Measurements from ENCODE around the gene ZP1.
"Not testable (repeated sequence)": the region's sequence is repeated elsewhere in the genome, so short reads cannot be mapped to it uniquely, and the experiment has no call there.

The ZP1 gene

GRCh38 chr11:60879971-60880588, 12.7 kb downstream of the ZP1 start:
- DNase-seq, result no peak

- no peak for DNase-seq
These were observed 13.4 kb downstream of the ZP1 start for GRCh38 chr11:60880643-60881282.

DNA sequence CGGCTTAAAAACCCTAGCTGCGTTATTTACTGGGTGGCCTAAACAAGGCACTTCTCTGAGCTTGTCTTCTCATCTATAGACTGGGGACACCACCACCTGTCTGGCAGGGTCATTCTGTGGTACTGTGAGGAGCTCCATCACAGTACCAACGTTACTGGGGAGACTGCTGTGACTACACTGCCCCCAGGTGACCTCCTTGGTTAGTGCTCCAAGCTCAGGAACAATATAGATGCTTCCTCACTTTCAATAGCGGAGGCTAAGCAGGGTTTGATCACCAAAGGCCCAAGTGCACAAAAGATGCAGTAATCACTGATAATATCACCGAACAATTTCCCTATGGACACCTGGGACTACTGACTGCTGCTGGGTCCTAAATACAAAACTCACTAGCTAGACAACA, 20.2 kb downstream of the ZP1 start:
- peak; percentile 34 for DNase-seq

DNA sequence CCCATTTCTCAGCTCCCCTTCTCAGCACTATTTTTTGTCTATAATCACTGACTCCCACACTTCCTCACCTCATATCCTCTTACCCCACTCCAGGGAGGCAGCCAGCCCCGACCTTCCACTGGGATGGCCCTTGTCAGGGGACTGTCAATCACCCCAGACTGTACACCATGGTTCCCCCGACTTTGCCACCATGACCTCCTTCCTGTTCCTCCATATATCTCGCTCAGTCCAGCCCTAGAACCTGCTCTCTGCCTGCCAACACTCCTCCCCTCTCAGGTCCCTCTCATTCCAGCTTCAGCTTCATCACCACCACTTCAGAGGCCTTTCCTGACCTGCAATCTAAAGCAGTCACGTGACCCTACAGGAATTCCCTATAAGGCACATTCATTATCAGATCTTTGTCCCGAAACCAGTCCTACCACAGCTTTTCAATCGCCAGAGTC, 22.5 kb downstream of the ZP1 start:
- DNase-seq, result no peak

- DNase-seq, result no peak
These were observed 23.4 kb downstream of the ZP1 start for GRCh38 chr11:60890696-60891095.

GRCh38 chr11:60891103-60891741, 23.9 kb downstream of the ZP1 start:
- DNase-seq, result no peak

DNA sequence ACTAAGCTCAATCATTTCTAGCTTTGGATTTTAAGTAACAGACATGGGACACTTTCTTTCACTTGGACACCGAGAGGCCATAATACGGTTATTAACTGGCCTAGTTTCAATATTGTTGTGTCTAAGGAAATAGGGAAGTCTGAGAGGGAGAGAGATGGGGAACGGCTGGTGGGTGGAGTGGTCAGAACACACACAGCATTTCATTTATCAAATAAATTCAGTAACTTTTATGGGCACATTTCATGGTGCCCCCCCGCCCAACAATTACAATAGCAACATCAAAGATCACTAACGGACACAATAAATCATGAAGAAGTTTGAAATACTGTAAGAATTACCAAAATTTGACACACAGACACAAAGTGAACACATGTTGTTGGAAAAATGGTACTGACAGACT, 28.3 kb downstream of the ZP1 start:
- no peak for DNase-seq

DNA sequence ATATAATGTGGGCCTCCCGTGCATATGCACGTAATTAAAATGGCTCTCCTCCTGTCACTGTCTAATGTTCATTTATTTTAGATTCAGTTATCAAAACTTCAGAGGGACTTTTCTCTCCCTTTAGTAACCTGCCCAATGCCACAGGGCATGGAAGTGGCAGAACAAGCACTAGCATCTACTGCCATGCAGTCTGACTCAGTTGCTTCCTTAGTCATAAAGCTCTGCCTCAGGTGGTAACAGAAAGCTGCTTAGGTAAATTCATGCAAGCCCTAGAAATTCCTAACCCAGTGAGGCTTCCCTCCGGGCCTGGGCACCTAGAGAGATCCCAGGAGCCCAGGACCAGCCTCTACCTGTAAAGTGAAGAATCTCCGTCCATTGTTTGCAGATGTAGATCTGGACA, 30.2 kb downstream of the ZP1 start:
- no peak for DNase-seq

DNA sequence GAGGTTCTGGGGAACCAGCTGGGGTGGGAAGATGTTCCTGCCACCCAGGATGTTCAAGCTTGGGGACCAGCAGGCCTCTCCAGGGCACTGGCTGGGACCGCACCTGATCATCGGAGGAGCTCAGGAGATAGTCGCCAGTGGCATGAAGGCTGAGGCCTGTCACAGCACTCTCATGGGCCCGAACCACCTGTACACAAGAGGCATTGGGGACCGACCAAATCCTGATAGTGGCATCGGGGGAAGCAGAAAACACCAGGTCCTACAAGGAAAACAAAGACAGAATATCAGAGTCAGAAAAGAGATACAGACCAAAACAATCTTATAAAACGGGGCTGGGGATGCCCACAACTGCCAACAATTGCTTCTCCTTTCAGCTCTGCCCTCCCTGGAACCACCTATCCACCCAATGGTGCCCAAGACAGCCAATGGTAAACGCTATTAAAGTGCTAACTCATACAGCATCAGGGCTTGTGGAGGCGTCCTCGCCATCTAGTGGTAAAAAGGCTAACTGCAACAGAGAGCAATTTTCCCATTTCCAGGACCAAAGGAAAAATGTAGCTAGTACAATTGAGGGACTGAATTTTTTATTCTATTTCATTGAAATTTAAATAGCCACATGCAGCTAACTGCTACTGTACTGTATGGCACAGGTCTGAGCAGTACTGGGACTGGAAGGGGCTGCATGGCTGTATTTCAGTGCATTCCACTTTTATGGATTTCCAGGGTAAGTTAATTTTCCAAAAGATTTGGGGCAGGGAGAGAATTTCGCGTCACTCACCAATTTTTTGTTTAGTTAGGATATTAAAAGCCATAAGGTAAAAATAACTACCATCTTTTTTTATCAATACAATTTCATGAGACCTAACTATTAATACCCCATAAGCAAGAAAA, 31.9 kb downstream of the ZP1 start:
- peak; percentile 45 for DNase-seq

DNA sequence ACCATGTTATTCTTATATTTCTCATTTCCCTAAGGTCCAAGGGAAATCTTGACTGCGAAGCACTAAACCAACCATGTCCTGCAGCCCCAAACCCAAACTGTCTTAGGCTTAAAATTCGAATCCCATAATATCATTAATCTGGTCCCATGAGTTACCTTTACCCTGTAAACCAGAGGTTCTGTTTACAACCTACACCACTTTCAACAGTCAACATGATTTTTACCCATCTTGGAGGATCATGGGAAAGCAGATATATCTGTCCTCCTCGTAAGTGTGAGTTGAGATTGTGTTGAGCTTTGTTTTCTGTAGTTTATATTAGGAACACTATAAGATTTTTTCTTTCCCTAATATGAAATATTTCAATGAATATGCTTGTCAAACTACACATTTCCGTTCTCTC, 32.6 kb downstream of the ZP1 start:
- no peak for DNase-seq

DNA sequence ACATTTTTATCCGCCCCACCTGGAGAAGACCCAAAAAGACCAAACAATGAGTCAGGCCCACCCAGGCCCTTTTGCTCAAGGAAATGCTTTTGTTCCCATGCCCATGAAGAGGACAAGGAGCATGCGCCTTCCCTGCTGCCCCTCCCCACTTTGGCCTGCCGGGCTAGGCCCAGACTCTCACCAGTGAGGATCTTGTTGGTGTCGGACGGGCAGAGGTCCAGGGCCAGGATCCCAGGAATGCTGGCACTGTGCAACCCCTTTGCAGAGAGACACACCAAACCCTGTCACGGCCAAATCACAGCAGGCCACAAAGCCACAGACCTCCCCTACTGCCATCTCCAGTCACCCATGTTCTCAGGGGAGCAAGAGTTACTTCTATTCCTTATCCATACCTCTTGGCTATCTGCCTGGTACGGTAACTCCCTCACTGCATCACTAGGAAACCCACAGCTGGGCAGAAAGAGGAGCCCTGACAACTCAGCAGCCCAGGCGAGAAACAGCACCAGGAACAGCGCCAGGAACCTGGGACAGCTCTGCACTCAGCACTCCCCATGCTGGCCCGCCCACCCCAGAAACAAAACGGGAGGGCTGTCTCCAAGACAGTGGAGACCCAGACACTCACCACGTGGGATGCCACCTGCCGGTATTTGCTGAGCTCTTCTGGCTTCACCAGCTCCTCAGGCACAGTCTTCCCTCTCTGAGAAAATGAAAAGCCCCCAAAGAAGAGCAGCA, 33.5 kb downstream of the ZP1 start:
- no peak for DNase-seq

DNA sequence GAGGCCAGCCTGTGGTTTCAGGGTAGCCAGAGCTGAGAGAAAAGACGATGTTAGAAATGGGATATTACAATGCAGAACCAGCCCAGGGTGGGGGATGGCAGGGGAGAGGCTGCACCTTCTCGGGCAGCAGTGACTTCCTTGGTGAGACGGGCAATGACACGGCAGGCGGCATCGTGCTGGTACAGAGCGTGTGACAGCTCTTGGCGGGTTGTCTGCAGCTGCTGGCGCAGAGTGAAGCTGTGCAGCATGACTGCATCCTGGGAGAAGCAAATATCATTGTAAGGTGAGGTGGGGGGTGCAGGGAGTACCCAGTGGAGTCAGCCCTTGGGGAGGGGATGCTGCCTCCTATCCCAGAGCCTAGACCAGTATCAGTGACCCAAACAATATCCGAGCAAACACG, 35.3 kb downstream of the ZP1 start:
- no peak for DNase-seq

DNA sequence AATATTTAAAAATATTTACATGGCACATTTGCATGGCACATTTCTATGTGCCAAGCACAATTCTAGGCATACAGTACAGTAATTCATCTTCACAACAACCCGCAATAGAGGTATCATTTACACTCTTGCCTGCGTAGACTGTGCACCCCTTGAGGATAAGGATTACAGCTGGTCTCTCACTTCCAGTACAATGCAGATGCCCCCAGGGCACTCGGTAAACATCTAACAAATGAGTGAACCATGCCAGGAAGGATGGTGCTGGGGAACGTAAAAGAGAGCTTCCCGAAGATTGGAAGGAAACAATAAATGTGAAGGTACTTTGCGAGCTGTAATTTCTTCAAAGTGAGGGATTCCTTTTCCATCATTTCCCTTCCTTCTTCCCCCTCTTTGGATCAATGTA, 37.7 kb downstream of the ZP1 start:
- no peak for DNase-seq

DNA sequence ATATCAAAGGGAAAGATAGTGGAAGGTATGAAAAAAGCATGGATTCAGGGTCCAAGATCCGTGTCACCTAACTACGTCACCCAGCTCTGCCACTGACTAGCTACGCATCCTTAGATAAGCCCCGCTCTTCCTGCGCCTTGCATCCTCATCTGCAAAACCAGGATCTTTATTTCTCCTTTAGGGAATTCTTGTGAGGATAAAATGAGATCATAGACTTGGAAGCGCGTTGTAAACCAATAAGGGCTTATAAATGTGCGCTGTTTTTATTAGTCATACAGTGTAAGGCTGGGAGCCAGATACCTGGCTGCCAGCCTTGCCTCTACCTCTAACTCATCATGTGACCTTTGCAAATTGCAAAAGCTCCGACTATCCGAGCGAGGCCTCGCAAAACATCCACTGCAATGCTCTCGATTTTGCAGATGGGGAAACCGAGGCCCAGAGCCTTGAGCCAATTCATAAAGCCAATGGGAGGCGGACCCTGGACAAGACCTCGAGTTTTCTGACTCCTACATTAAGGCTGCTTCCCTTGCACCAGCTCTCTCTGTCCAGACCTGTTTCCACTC, 38.3 kb downstream of the ZP1 start:
- peak; percentile 43 for DNase-seq

- DNase-seq, result peak; percentile 95
These were observed 39.0 kb downstream of the ZP1 start, which contains the start of gene PRPF19 for GRCh38 chr11:60906132-60906972. Gene PRPF19, minus strand, starts transcription at chr11:60906585. Its CDS starts 203 bp downstream, at chr11:60906382.

GRCh38 chr11:60908803-60909202, 41.5 kb downstream of the ZP1 start:
- no peak for DNase-seq

GRCh38 chr11:60909680-60910280, 42.4 kb downstream of the ZP1 start:
- not testable (repeated sequence) for DNase-seq

DNA sequence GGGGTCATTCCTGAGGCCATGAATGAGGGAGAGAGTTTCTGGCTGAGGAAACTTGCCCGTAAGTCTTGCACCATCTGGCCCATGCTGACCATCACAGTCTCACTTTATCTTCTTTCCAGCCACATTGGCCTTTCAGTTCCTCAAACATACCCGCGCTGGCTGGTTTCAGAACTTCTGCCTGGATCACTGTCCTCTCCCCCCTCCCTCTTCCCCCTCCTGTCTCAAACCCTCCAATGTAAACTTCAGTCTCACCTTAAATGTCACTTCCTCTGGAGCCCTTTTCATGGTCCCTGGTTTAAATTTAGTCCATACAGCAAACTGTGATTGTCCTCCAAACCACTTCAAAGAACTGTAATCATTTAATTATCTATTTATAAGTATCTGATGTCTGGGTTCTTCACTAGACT, 42.9 kb downstream of the ZP1 start:
- DNase-seq, result no peak

- no peak for DNase-seq
These were observed 43.5 kb downstream of the ZP1 start for GRCh38 chr11:60910711-60911380.

- DNase-seq, result no peak
These were observed 45.0 kb downstream of the ZP1 start for GRCh38 chr11:60912223-60912850.
